HG02763 (cell line): ENCODE results near the gene FAM72A.
"Not testable (repeated sequence)": the region's sequence is repeated elsewhere in the genome, so short reads cannot be mapped to it uniquely, and the experiment has no call there.

Experiments
- ATAC-seq: cut with Tn5 transposase; IDR thresholded peaks from one replicate; pipeline ENCODE4 v1.9.1; 2021; ENCODE audit warnings: mild to moderate bottlenecking, moderate library complexity; ENCODE audit not compliant: unreplicated experiment

The FAM72A gene

DNA sequence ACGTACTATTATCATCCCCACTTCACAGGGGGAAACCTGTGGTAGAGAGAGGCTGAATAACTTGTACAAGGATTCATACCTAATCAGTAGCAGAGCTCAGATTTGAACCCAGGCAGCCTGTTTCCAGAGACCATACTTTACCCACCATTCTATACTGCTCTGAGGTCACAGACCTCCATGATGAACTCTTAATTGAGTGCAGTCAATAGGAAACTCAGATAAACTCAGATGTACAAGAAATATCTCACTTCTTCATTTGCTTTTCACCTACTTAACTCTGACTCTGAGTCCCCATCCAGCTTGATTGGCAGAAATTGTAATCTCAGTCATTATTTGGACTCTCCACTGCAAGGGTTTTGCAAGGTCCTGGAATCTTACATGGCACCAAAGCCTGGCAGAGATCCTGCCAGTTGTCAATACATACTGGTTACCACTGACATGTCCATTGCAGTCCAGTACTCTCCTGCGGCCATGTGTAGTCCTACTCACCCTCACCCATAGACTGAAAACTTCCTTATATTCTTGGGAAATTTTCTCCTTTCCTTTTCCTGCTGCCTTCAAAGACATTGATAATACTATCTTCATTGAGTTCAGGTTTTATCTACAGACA, 29.4 kb downstream of the FAM72A start:
- ATAC-seq: not testable (repeated sequence)

DNA sequence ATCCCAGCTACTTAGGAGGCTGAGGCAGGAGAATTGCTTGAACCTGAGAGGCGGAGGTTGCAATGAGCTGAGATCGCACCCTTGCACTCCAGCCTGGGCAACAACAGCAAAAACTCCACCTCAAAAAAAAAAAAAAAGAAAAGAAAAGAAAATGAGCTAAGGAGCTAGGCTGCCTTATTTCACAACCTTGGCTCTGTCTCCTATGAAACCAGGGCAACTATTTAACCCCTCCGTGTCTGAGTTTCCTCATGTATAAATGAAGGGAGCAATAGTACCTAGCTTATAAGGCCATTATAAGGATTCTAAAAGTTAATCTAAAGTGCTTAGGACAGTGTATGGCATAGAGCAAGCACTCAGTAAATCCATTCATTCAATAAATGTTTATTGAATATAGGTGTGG, 32.8 kb downstream of the FAM72A start:
- ATAC-seq: not testable (repeated sequence)

GRCh38 chr1:206167350-206168029, 35.1 kb downstream of the FAM72A start:
- ATAC-seq: not testable (repeated sequence)

DNA sequence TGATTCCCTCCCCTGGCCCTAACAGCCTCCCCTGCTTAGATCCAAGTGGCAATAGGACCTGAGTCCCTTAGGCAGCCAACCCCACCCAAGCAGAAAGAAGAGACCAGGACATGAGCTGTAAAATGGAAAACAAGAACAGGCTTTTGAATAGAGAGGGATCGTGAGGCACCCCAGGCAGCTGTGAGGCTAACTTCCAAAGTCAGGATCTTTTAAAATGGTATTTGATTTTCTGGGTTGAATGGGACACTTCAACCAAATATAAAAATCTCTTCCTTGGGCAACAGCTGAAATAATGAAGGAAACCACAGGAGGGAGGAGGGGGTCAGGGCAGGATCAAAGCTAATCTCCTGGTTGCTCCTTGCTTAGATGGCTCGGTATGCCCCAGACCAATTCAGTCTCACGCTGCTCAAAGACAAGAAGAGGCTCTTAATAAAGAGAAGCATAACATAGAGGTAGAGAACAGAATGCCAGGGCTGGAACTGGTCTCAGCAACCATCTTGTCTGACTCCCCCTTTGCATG, 56.8 kb downstream of the FAM72A start:
- ATAC-seq: no peak

DNA sequence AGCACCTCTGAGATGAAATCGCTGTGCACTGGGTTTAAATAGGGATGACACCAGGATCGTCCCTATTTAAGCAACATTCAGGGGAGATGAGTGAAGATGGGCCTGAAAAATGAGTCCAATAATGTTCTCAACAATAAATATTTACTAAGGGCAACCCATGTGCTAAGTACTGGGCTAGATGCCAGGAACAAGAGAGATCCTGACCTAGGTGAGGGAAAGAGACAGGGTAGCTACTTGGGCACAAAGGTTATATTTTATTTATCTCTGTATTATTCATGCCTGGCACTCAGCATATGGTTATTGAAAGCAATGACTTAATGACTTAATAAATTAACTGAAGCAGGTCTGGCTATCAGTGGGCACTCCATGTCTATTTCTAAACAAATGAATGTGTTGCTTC, 58.0 kb downstream of the FAM72A start:
- ATAC-seq: no peak

DNA sequence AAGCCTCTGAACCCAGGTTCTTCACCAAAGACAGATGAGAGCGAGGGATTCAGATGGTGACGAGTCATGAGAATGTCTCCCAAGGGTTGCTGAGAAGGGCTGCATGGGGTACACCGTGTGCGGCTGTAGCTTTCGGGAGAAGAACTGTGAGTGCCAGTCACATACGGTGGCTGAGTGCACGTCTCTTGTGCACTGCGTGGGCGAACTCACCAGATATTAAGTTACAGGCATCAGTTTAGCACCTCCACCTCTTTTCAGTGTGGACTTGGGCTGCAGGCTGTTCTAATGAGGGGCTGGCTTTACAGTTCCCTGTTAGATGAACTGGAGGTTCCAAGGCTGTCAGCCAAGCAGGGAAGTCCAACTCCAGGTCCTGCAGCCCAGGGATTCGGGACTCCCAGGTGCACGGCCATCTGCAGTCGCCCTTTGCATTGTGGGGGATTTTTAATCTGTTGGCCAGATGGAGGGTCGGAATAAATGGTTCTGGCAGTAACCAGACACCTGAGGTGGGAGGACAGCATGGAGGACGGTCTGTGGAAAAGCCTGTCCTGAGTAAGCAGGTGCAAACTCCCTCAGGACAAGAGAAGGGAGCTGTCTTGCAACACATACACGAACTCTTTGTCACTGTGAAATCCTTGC, 59.0 kb downstream of the FAM72A start:
- ATAC-seq: no peak

DNA sequence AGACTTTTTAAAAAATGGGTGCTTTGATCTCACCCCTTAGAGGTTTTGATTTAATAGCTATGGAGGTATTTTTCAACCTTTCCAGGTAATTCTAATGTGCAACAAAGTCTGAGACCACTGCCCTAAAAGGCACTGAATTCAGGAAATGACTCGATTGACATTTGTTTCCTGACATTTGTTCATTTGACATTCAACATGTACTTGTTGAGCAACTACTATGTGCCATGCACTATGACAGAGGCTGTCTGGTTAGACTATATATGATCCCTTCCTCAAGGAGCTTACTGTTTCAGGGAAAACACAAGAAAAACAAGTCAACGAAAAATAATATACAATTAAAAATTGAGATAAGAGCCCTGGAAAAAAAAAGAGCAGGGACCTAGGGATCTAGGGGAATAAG, 59.9 kb downstream of the FAM72A start:
- ATAC-seq: no peak

DNA sequence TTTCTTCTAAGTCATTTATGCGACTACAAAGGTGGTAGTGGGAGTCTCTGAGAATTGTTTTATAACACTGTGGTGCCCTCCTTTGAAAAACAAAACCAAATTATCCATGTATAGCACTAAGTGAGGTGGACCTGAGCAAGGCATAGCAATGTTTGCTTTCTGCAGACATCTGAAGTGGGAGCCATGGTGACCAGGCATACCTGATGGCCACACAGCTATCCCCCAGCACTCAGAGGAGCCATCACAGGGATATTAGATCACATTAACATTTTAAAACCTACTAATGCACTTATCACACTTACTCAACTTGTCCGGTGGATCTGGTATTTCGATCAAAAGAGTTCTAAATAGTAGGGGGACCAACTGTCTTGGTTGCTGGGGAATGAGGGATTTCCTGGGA, 60.6 kb downstream of the FAM72A start:
- ATAC-seq: no peak

- no peak for ATAC-seq
Observed at GRCh38 chr1:206136241-206136640, 66.4 kb downstream of the FAM72A start.
